Muscle layer of colon (tissue), 2 donors: Measurements from ENCODE around the gene NAMPT.
"Not testable (repeated sequence)": the region's sequence is repeated elsewhere in the genome, so short reads cannot be mapped to it uniquely, and the experiment has no call there.

ENCODE experiments used
- H3K27ac ChIP-seq: one replicate; pipeline ENCODE4 v1.7.0; 2013; ENCODE audit warnings: low read depth, mild to moderate bottlenecking, low read length, moderate library complexity
- H3K27me3 ChIP-seq, 2 donors: one replicate each; pipeline ENCODE4 v1.7.0; 2013; ENCODE audit warnings: low read length in 2 of 2, mild to moderate bottlenecking in 2 of 2; ENCODE audit not compliant: insufficient read depth in 2 of 2, control insufficient read depth in 1 of 2
- H3K36me3 ChIP-seq: one replicate; pipeline ENCODE4 v1.7.0; 2013; ENCODE audit warnings: mild to moderate bottlenecking, low read length; ENCODE audit not compliant: insufficient read depth
- H3K4me1 ChIP-seq: one replicate; pipeline ENCODE4 v1.7.0; 2013; ENCODE audit warnings: mild to moderate bottlenecking, low read length; ENCODE audit not compliant: insufficient read depth
- H3K4me3 ChIP-seq, 2 donors: one replicate each; pipeline ENCODE4 v1.7.0; 2013; ENCODE audit warnings: low read length in 2 of 2, low read depth in 1 of 2, mild to moderate bottlenecking in 1 of 2, moderate library complexity in 1 of 2
- H3K9ac ChIP-seq: one replicate; pipeline ENCODE4 v1.7.0; 2013; ENCODE audit warnings: low read length
- H3K9me3 ChIP-seq: one replicate; pipeline ENCODE4 v1.7.0; 2013; ENCODE audit warnings: mild to moderate bottlenecking, low read length
- donor health status: abdominal sarcoma.
- donor health status: Adenocarcinoma of cecum.

NAMPT gene

GRCh38 chr7:106298155-106298554 is 13.4 kb upstream of the NAMPT start:
- not testable (repeated sequence) for H3K27ac ChIP-seq, H3K9ac ChIP-seq, H3K4me1 ChIP-seq, H3K9me3 ChIP-seq, H3K4me3 ChIP-seq, H3K27me3 ChIP-seq, H3K36me3 ChIP-seq

GRCh38 chr7:106294334-106294733 is 9.6 kb upstream of the NAMPT start:
- no peak overlapping the region for H3K27ac ChIP-seq
- no peaks in the 10 kb centered on the region for H3K27me3 ChIP-seq
- no peak overlapping the region for H3K4me3 ChIP-seq
- H3K9me3 ChIP-seq: no peaks in the 10 kb centered on the region
- H3K9ac ChIP-seq: no peak overlapping the region
- H3K4me1 ChIP-seq: no peaks in the 10 kb centered on the region
- H3K36me3 ChIP-seq: no peaks in the 10 kb centered on the region

- Histone ChIP-seq H3K4me3 (no peak overlapping the region), H3K36me3 (no peaks in the 10 kb centered on the region), H3K9ac (no peak overlapping the region), H3K9me3 (no peaks in the 10 kb centered on the region), H3K27ac (no peak overlapping the region), H3K27me3 (no peaks in the 10 kb centered on the region), H3K4me1 (no peaks in the 10 kb centered on the region)
Measured at GRCh38 chr7:106291247-106291646, 6.5 kb upstream of the NAMPT start.

GRCh38 chr7:106290319-106290718 is 5.5 kb upstream of the NAMPT start:
- Histone ChIP-seq H3K27me3 (no peaks in the 10 kb centered on the region), H3K27ac (no peak overlapping the region), H3K4me1 (no peaks in the 10 kb centered on the region), H3K9ac (no peak overlapping the region), H3K4me3 (no peak overlapping the region), H3K9me3 (no peaks in the 10 kb centered on the region), H3K36me3 (no peaks in the 10 kb centered on the region)

- H3K9ac ChIP-seq: no peak overlapping the region
- H3K27me3 ChIP-seq: no peaks in the 10 kb centered on the region
- no peaks in the 10 kb centered on the region for H3K36me3 ChIP-seq
- H3K9me3 ChIP-seq: no peaks in the 10 kb centered on the region
- no peak overlapping the region for H3K4me3 ChIP-seq
- H3K27ac ChIP-seq: no peak overlapping the region
- H3K4me1 ChIP-seq: no peaks in the 10 kb centered on the region
Measured at GRCh38 chr7:106289848-106290247, 5.1 kb upstream of the NAMPT start.

GRCh38 chr7:106288263-106288662 is 3.5 kb upstream of the NAMPT start:
- Histone ChIP-seq H3K9me3 (no peaks in the 10 kb centered on the region), H3K27me3 (no peaks in the 10 kb centered on the region), H3K4me3 (no peak overlapping the region), H3K4me1 (peaks cover 5% of the 10 kb centered on the region), H3K9ac (no peak overlapping the region), H3K27ac (no peak overlapping the region), H3K36me3 (no peaks in the 10 kb centered on the region)

GRCh38 chr7:106287786-106288185 is 3.0 kb upstream of the NAMPT start:
- Histone ChIP-seq H3K36me3 (no peaks in the 10 kb centered on the region), H3K27ac (no peak overlapping the region), H3K27me3 (no peaks in the 10 kb centered on the region), H3K9me3 (no peaks in the 10 kb centered on the region), H3K4me3 (no peak overlapping the region), H3K4me1 (peaks cover 6% of the 10 kb centered on the region), H3K9ac (no peak overlapping the region)

GRCh38 chr7:106285855-106286492 is 1.2 kb upstream of the NAMPT start:
- no peaks in the 10 kb centered on the region for H3K36me3 ChIP-seq
- peak overlapping the region; percentile 50 to 94 for H3K4me3 ChIP-seq
- H3K9me3 ChIP-seq: no peaks in the 10 kb centered on the region
- peaks cover 11% of the 10 kb centered on the region for H3K4me1 ChIP-seq
- peak overlapping the region; percentile 99 for H3K27ac ChIP-seq
- peak overlapping the region; percentile 93 for H3K9ac ChIP-seq
- no peaks in the 10 kb centered on the region for H3K27me3 ChIP-seq

- no peaks in the 10 kb centered on the region for H3K36me3 ChIP-seq
- no peaks in the 10 kb centered on the region for H3K9me3 ChIP-seq
- H3K4me1 ChIP-seq: peaks cover 11% of the 10 kb centered on the region
- peak overlapping the region; percentile 93 for H3K9ac ChIP-seq
- H3K27me3 ChIP-seq: no peaks in the 10 kb centered on the region
- H3K4me3 ChIP-seq: peak overlapping the region; percentile 68 to 94
- peak overlapping the region; percentile 99 for H3K27ac ChIP-seq
Measured at GRCh38 chr7:106285051-106285854, 470 bp upstream of the NAMPT start.

GRCh38 chr7:106283831-106284713 is 711 bp downstream of the NAMPT start:
- H3K9me3 ChIP-seq: no peaks in the 10 kb centered on the region
- no peaks in the 10 kb centered on the region for H3K36me3 ChIP-seq
- peak overlapping the region; percentile 64 to 68 for H3K4me3 ChIP-seq
- peak overlapping the region; percentile 73 for H3K9ac ChIP-seq
- no peaks in the 10 kb centered on the region for H3K27me3 ChIP-seq
- peaks cover 11% of the 10 kb centered on the region for H3K4me1 ChIP-seq
- peak overlapping the region; percentile 20 for H3K27ac ChIP-seq

GRCh38 chr7:106283501-106283830 is 1.3 kb downstream of the NAMPT start:
- Histone ChIP-seq H3K4me1 (peaks cover 14% of the 10 kb centered on the region), H3K27ac (peak overlapping the region; percentile 20), H3K36me3 (no peaks in the 10 kb centered on the region), H3K9ac (peak overlapping the region; percentile 73), H3K27me3 (no peaks in the 10 kb centered on the region), H3K4me3 (peak overlapping the region; percentile 37 to 64), H3K9me3 (no peaks in the 10 kb centered on the region)
